Hepatocyte (in vitro differentiated cells): ENCODE results near the gene YOD1.

Experiments
- EZH2 ChIP-seq: fragments of 200-600 bp; sonication (generic); IDR thresholded peaks from 2 replicates; pipeline ENCODE4 v1.6.1; 2016; ENCODE audit warnings: antibody characterized with exemption, mild to moderate bottlenecking, borderline replicate concordance
- EZH2phosphoT487 ChIP-seq: fragments of 200-600 bp; sonication (generic); IDR thresholded peaks from one replicate; pipeline ENCODE4 v1.6.1; 2018; ENCODE audit warnings: antibody characterized with exemption, mild to moderate bottlenecking, low read depth, moderate library complexity; ENCODE audit not compliant: unreplicated experiment, severe bottlenecking
- TF ChIP-seq, protein P1 (sequence below): fragments of 200-600 bp; sonication (generic); IDR thresholded peaks from 2 replicates; pipeline ENCODE4 v1.5.1; 2016; ENCODE audit warnings: antibody characterized with exemption, mild to moderate bottlenecking; ENCODE audit not compliant: poor library complexity

GRCh38 chr1:207001492-207002245 lies 49.3 kb downstream of the YOD1 start:
- TF ChIP-seq EZH2phosphoT487, result no peak
- TF ChIP-seq, protein P1, sequence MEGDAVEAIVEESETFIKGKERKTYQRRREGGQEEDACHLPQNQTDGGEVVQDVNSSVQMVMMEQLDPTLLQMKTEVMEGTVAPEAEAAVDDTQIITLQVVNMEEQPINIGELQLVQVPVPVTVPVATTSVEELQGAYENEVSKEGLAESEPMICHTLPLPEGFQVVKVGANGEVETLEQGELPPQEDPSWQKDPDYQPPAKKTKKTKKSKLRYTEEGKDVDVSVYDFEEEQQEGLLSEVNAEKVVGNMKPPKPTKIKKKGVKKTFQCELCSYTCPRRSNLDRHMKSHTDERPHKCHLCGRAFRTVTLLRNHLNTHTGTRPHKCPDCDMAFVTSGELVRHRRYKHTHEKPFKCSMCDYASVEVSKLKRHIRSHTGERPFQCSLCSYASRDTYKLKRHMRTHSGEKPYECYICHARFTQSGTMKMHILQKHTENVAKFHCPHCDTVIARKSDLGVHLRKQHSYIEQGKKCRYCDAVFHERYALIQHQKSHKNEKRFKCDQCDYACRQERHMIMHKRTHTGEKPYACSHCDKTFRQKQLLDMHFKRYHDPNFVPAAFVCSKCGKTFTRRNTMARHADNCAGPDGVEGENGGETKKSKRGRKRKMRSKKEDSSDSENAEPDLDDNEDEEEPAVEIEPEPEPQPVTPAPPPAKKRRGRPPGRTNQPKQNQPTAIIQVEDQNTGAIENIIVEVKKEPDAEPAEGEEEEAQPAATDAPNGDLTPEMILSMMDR, result no peak
- TF ChIP-seq EZH2, result no peak
